Uterus (tissue), 4 donors: ENCODE data around the gene IRAK1. TPM values are rescaled to one million over a fixed set of nuclear protein-coding genes. Genes with fewer than 3 reads are reported as not detected.

Source experiments
- DNase-seq, 2 donors: peaks; one replicate each; pipeline ENCODE4 v3.0.0-alpha.2; 2019 to 2020
- H3K27ac ChIP-seq, 2 donors: fragments of 200-600 bp; sonication (generic); 1 replicate in 1 of 2; 2 replicates in 1 of 2; pipeline ENCODE4 v1.5.1; 2016 to 2018
- H3K27me3 ChIP-seq, 2 donors: fragments of 200-600 bp; sonication (generic); one replicate each; pipeline ENCODE4 v1.5.1; 2018 to 2019; ENCODE audit warnings: control low read depth in 1 of 2
- H3K36me3 ChIP-seq, 2 donors: fragments of 200-600 bp; sonication (generic); one replicate each; pipeline ENCODE4 v1.5.1; 2019; ENCODE audit warnings: control low read depth in 1 of 2
- H3K4me1 ChIP-seq, 2 donors: fragments of 200-600 bp; sonication (generic); one replicate each; pipeline ENCODE4 v1.5.1; 2018 to 2019; ENCODE audit warnings: control low read depth in 1 of 2
- H3K4me3 ChIP-seq, 2 donors: fragments of 200-600 bp; sonication (generic); 1 replicate in 1 of 2; 2 replicates in 1 of 2; pipeline ENCODE4 v1.5.1; 2018 to 2019; ENCODE audit warnings: mild to moderate bottlenecking in 1 of 2
- H3K9me3 ChIP-seq, 2 donors: fragments of 200-600 bp; sonication (generic); one replicate each; pipeline ENCODE4 v1.5.1; 2019; ENCODE audit warnings: control low read depth in 1 of 2
- POLR2A ChIP-seq, 2 donors: fragments of 450-650 bp; IDR thresholded peaks; one replicate each; pipeline ENCODE4 v1.6.1; 2016; ENCODE audit warnings: antibody characterized with exemption in 2 of 2, mild to moderate bottlenecking in 1 of 2, moderate library complexity in 1 of 2
- intact Hi-C: fragments of 100-400 bp; cut with DNase I; formaldehyde crosslinking; loops from one replicate; pipeline ENCODE4 v1.15.1; 2023; ENCODE audit warnings: low total_unique reads
- microRNA counts, 2 donors: library from miRNA; unstranded; fragments of <30 nt; microRNA quantifications; one replicate each; lab custom pipeline; 2016 to 2017
- microRNA-seq: library from miRNA; unstranded; fragments of <30 nt; microRNA quantifications from one replicate; pipeline ENCODE4, GENCODE V29; 2016; ENCODE audit warnings: borderline microRNAs expressed, borderline replicate concordance
- small RNA-seq: library from RNA; depleted of rRNA; stranded (forward); fragments of <200 nt; gene quantifications from one replicate; pipeline ENCODE3, GENCODE V24; 2016
- total RNA-seq, 4 donors: library from RNA; depleted of rRNA in 3 of 4; stranded (reverse); fragments of >200 nt in 3 of 4; gene quantifications; one replicate each; pipeline versions ENCODE4 v1.1.0 to v1.2.4, GENCODE V29; 2014 to 2023
- TF ChIP-seq, protein P1 (sequence below), 4 experiments: fragments of 200-600 bp in 2 of 4; fragments of 450-650 bp in 2 of 4; sonication (generic) in 2 of 4; IDR thresholded peaks; one replicate each; pipeline ENCODE4 v1.5.1; 2016 to 2019; ENCODE audit warnings: antibody characterized with exemption in 4 of 4, mild to moderate bottlenecking in 2 of 4, moderate library complexity in 1 of 4
- donor health status: DM: yes; HTN: yes; CAD: no.

IRAK1 gene
- total RNA-seq, 4 donors from 2014 or later, result 9.7 to 52.6 (median 35.8) TPM

DNA sequence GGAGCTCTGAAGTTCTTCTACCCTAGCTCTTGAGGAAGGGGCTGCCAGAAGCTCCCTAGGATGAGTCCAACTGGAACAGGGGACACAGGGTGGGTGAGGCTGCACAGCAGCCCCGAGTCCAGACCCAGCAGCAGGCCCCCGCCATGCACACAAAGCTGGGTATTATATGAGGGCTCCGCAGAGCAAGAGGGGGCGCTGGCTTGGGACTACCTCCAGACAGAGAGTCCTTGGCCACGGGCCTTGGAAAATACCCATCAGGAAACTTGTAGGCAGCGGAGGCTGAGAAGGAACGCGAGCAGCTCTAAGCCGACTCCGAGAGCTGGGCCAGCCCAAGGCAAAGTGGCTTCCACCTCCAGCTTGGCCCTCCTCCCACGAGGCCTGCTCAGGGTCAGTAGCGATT lies 56.2 kb downstream of the IRAK1 start:
- no peaks in the 10 kb centered on the region for H3K27me3 ChIP-seq
- no peak overlapping the region for H3K27ac ChIP-seq
- DNase-seq, result no peak
- no peaks in the 10 kb centered on the region for H3K9me3 ChIP-seq
- TF ChIP-seq, protein P1, sequence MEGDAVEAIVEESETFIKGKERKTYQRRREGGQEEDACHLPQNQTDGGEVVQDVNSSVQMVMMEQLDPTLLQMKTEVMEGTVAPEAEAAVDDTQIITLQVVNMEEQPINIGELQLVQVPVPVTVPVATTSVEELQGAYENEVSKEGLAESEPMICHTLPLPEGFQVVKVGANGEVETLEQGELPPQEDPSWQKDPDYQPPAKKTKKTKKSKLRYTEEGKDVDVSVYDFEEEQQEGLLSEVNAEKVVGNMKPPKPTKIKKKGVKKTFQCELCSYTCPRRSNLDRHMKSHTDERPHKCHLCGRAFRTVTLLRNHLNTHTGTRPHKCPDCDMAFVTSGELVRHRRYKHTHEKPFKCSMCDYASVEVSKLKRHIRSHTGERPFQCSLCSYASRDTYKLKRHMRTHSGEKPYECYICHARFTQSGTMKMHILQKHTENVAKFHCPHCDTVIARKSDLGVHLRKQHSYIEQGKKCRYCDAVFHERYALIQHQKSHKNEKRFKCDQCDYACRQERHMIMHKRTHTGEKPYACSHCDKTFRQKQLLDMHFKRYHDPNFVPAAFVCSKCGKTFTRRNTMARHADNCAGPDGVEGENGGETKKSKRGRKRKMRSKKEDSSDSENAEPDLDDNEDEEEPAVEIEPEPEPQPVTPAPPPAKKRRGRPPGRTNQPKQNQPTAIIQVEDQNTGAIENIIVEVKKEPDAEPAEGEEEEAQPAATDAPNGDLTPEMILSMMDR (IDR thresholded peaks at IDR 0.05), result no peak
- TF ChIP-seq POLR2A (IDR thresholded peaks at IDR 0.05), result no peak
- H3K36me3 ChIP-seq, result no peaks in the 10 kb centered on the region
- intact Hi-C loops, result no loop called here
- H3K4me1 ChIP-seq, result no peaks in the 10 kb centered on the region
- no peak overlapping the region for H3K4me3 ChIP-seq

GRCh38 chrX:153961292-153961691 lies 58.4 kb downstream of the IRAK1 start:
- H3K27ac ChIP-seq, result no peak overlapping the region
- no peak overlapping the region for H3K4me3 ChIP-seq
- no peaks in the 10 kb centered on the region for H3K27me3 ChIP-seq
- H3K36me3 ChIP-seq, result no peaks in the 10 kb centered on the region
- TF ChIP-seq POLR2A (IDR thresholded peaks at IDR 0.05), result no peak
- no peaks in the 10 kb centered on the region for H3K4me1 ChIP-seq
- DNase-seq, result no peak
- intact Hi-C loops, result no loop called here
- no peaks in the 10 kb centered on the region for H3K9me3 ChIP-seq

GRCh38 chrX:153960786-153961185 lies 58.9 kb downstream of the IRAK1 start:
- H3K36me3 ChIP-seq, result no peaks in the 10 kb centered on the region

More at GRCh38 chrX:153960786-153961185, 58.9 kb downstream of the IRAK1 start:
- TF ChIP-seq, protein P1 (IDR thresholded peaks at IDR 0.05), result no peak
- no peak for TF ChIP-seq POLR2A (IDR thresholded peaks at IDR 0.05)
- no peaks in the 10 kb centered on the region for H3K4me1 ChIP-seq
- DNase-seq, result no peak
- H3K9me3 ChIP-seq, result no peaks in the 10 kb centered on the region
- no peaks in the 10 kb centered on the region for H3K27me3 ChIP-seq
- no peak overlapping the region for H3K27ac ChIP-seq
- no peak overlapping the region for H3K4me3 ChIP-seq
- intact Hi-C loops, result no loop called here

MicroRNAs encoded within 50 kb of the gene (microRNA counts, 767-probe panel; counts per million panel counts)
- 0 counts per million in 2 donors for microRNA hsa-miR-718 (lab: Ali Mortazavi, UCI)

Small RNA genes within 50 kb of the gene (microRNA-seq; reads per million reads assigned to microRNA genes)
- not detected for gene MIR3202-1
- not detected for gene MIR3202-2
- not detected for gene MIR718

Small RNA genes within 50 kb of the gene (small RNA-seq; reads per million reads assigned to genes)
- not detected for gene MIR3202-1

Other genes starting within 250 kb of the IRAK1 start
- 10 to 100 TPM in 1 of 4 donors, 1 to 10 TPM in 2, under 1 TPM in 1; 0.76 to 13.8 (median 5.5) TPM for gene SRPK3, start 238.9 kb downstream of the IRAK1 start, total RNA-seq
- gene IDH3G, start 225.5 kb downstream of the IRAK1 start, total RNA-seq, result 10 to 100 TPM; 48.4 to 88.5 (median 67.2) TPM
- gene SSR4, start 225.2 kb downstream of the IRAK1 start, total RNA-seq, result 100 to 1,000 TPM in 2 of 4 donors, 10 to 100 TPM in 2; 26.9 to 633 (median 103) TPM
- 10 to 100 TPM in 3 of 4 donors, 1 to 10 TPM in 1; 2.6 to 21.3 (median 16.8) TPM for gene PDZD4, start 189.4 kb downstream of the IRAK1 start, total RNA-seq
- 1 to 10 TPM in 2 of 4 donors, under 1 TPM in 1, not detected in 1; 0.26 to 5.1 (median 2.8) TPM for gene L1CAM, start 133.7 kb downstream of the IRAK1 start, total RNA-seq
- gene AVPR2, start 115.2 kb downstream of the IRAK1 start, total RNA-seq, result 1 to 10 TPM in 2 of 4 donors, under 1 TPM in 1, not detected in 1; 0.35 to 5.2 (median 4.4) TPM
- gene ARHGAP4, start 93.6 kb downstream of the IRAK1 start, total RNA-seq, result 10 to 100 TPM in 2 of 4 donors, 1 to 10 TPM in 2; 5.1 to 28.3 (median 15.8) TPM
- gene NAA10, start 84.9 kb downstream of the IRAK1 start, total RNA-seq, result 100 to 1,000 TPM in 2 of 4 donors, 10 to 100 TPM in 2; 37.9 to 198 (median 109) TPM
- 1 to 10 TPM in 3 of 4 donors, under 1 TPM in 1; 0.77 to 5.9 (median 2.6) TPM for gene RENBP, start 75.3 kb downstream of the IRAK1 start, total RNA-seq
- 10 to 100 TPM; 20.9 to 65.7 (median 37.3) TPM for gene HCFC1, start 48.1 kb downstream of the IRAK1 start, total RNA-seq
- gene TMEM187, start 47.1 kb downstream of the IRAK1 start, total RNA-seq, result 1 to 10 TPM in 3 of 4 donors, not detected in 1; 2.5 to 9.6 (median 6.2) TPM
- 100 to 1,000 TPM in 1 of 4 donors, 10 to 100 TPM in 3; 29.7 to 106 (median 50.6) TPM for gene MECP2, start 77.8 kb upstream of the IRAK1 start, total RNA-seq
- not detected for gene OPN1LW, start 124.3 kb upstream of the IRAK1 start, total RNA-seq
- not detected for gene OPN1MW, start 162.7 kb upstream of the IRAK1 start, total RNA-seq
- gene OPN1MW2, start 199.9 kb upstream of the IRAK1 start, total RNA-seq, result not detected
- gene OPN1MW3, start 237.7 kb upstream of the IRAK1 start, total RNA-seq, result not detected